HPDE6-E6E7 (cell line): Measurements from ENCODE around the gene PELI2.

Experiments
- DNase-seq: peaks from one replicate; pipeline ENCODE4 v3.0.0; 2011; ENCODE audit warnings: missing footprints; ENCODE audit errors: extremely low spot score

Gene PELI2

GRCh38 chr14:56205881-56206280 lies 87.7 kb downstream of the PELI2 start:
- no peak for DNase-seq

GRCh38 chr14:56206596-56206995 lies 88.4 kb downstream of the PELI2 start:
- no peak for DNase-seq

GRCh38 chr14:56207626-56208292 lies 89.5 kb downstream of the PELI2 start:
- no peak for DNase-seq

- DNase-seq, result no peak
Observed at GRCh38 chr14:56208520-56208919, 90.3 kb downstream of the PELI2 start.

GRCh38 chr14:56210571-56210970 lies 92.4 kb downstream of the PELI2 start:
- DNase-seq, result no peak

- no peak for DNase-seq
Observed at GRCh38 chr14:56211084-56211483, 92.9 kb downstream of the PELI2 start.

GRCh38 chr14:56211844-56212243 lies 93.6 kb downstream of the PELI2 start:
- no peak for DNase-seq

- no peak for DNase-seq
Observed at GRCh38 chr14:56212521-56212920, 94.3 kb downstream of the PELI2 start.

GRCh38 chr14:56213306-56213705 lies 95.1 kb downstream of the PELI2 start:
- no peak for DNase-seq

GRCh38 chr14:56215180-56215579 lies 97.0 kb downstream of the PELI2 start:
- no peak for DNase-seq

GRCh38 chr14:56216626-56217379 lies 98.6 kb downstream of the PELI2 start:
- no peak for DNase-seq

GRCh38 chr14:56217380-56218045 lies 99.3 kb downstream of the PELI2 start:
- no peak for DNase-seq

GRCh38 chr14:56219666-56220413 lies 101.6 kb downstream of the PELI2 start:
- no peak for DNase-seq

GRCh38 chr14:56221382-56222128 lies 103.3 kb downstream of the PELI2 start:
- no peak for DNase-seq

GRCh38 chr14:56224229-56224628 lies 106.0 kb downstream of the PELI2 start:
- no peak for DNase-seq

- DNase-seq, result no peak
Observed at GRCh38 chr14:56224691-56225681, 106.8 kb downstream of the PELI2 start.

GRCh38 chr14:56235388-56235787 lies 117.2 kb downstream of the PELI2 start:
- no peak for DNase-seq

- no peak for DNase-seq
Observed at GRCh38 chr14:56237398-56237797, 119.2 kb downstream of the PELI2 start.

GRCh38 chr14:56241461-56241860 lies 123.2 kb downstream of the PELI2 start:
- DNase-seq, result no peak

- DNase-seq, result no peak
Observed at GRCh38 chr14:56243110-56243509, 124.9 kb downstream of the PELI2 start.
